ENCODE measurements around the gene GFY. TPM values are rescaled to one million over a fixed set of nuclear protein-coding genes. Genes with fewer than 3 reads are reported as not detected.

GFY gene
- total RNA-seq, 4 donors from 2014 or later: not detected

DNA sequence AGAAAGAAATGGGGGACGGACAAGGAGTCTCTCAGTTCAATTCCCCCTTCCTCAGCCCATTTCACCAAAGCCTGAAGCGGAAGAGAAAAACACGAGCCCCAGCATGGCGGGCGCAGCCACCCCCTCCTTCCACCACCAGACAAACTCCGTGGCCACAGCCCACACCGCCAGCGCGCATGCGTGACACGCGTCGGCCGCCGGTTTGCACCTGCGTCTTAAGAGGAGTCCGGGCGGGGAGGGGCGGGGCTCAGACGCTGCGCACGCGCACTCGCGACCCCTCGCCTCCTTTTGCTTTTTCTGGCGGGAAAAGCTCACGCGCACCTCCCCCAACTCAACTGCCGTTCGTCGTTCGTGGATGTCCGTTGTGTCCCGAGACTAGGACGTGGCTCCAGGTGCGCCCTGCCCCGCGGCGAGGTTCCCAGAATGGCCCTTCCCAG, 37.2 kb upstream of the GFY start, which contains the start of gene KASH5:
Gene KASH5 (plus strand): TSS at position 314 of the 437 bp plus-strand sequence. CDS start 2,635 bp downstream, outside the sequence.
- Histone ChIP-seq H3K36me3 (no peaks in the 10 kb centered on the region), H3K27me3 (no peaks in the 10 kb centered on the region), H3K4me3 (replicated peaks in 1 of 3) (no peak within 1 kb of the TSS), H3K9me3 (no peaks in the 10 kb centered on the region), H3K4me1 (no peaks in the 10 kb centered on the region), H3K27ac (no peak within 1 kb of the TSS)
- TF ChIP-seq, protein P1, sequence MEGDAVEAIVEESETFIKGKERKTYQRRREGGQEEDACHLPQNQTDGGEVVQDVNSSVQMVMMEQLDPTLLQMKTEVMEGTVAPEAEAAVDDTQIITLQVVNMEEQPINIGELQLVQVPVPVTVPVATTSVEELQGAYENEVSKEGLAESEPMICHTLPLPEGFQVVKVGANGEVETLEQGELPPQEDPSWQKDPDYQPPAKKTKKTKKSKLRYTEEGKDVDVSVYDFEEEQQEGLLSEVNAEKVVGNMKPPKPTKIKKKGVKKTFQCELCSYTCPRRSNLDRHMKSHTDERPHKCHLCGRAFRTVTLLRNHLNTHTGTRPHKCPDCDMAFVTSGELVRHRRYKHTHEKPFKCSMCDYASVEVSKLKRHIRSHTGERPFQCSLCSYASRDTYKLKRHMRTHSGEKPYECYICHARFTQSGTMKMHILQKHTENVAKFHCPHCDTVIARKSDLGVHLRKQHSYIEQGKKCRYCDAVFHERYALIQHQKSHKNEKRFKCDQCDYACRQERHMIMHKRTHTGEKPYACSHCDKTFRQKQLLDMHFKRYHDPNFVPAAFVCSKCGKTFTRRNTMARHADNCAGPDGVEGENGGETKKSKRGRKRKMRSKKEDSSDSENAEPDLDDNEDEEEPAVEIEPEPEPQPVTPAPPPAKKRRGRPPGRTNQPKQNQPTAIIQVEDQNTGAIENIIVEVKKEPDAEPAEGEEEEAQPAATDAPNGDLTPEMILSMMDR (IDR thresholded peaks at IDR 0.05): no peak
- TF ChIP-seq POLR2A (IDR thresholded peaks at IDR 0.05): no peak
- intact Hi-C loops (cut with DNase I): no loop called here
- 44 to 55% methylated on average over 34 to 37 of the region's 40 CpGs for WGBS, 2 donors
- peak; percentile 68 to 83 for DNase-seq

DNA sequence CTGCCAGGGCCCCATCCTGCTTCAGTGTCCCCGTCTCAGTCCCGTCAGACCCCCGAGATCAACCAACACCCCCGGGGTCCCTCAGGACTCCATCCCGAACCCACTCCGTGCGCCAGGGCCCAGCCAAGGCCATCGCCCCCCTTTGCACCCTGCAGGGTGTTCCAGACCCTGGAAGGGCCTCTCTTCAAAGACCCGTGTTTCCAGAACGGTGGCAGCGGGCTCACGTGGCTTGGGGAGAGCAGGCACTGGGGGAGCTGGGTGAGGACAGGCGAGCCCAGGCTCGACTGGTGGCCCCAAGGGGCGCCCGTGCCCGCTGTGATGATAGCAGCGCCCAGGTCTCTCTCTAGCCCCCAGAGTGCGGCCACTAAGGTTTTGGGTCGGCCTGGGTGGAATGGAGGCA, 35.8 kb upstream of the GFY start:
- Histone ChIP-seq H3K9me3 (no peaks in the 10 kb centered on the region), H3K27ac (no peak overlapping the region), H3K36me3 (no peaks in the 10 kb centered on the region), H3K4me3 (replicated peaks in 1 of 3) (no peak overlapping the region), H3K4me1 (no peaks in the 10 kb centered on the region), H3K27me3 (no peaks in the 10 kb centered on the region)
- intact Hi-C loops (cut with DNase I): no loop called here
- no peak for DNase-seq
- WGBS, 2 donors: 95 to 97% methylated on average over 18 to 20 of the region's 20 CpGs
- TF ChIP-seq, protein P1 (IDR thresholded peaks at IDR 0.05): no peak

DNA sequence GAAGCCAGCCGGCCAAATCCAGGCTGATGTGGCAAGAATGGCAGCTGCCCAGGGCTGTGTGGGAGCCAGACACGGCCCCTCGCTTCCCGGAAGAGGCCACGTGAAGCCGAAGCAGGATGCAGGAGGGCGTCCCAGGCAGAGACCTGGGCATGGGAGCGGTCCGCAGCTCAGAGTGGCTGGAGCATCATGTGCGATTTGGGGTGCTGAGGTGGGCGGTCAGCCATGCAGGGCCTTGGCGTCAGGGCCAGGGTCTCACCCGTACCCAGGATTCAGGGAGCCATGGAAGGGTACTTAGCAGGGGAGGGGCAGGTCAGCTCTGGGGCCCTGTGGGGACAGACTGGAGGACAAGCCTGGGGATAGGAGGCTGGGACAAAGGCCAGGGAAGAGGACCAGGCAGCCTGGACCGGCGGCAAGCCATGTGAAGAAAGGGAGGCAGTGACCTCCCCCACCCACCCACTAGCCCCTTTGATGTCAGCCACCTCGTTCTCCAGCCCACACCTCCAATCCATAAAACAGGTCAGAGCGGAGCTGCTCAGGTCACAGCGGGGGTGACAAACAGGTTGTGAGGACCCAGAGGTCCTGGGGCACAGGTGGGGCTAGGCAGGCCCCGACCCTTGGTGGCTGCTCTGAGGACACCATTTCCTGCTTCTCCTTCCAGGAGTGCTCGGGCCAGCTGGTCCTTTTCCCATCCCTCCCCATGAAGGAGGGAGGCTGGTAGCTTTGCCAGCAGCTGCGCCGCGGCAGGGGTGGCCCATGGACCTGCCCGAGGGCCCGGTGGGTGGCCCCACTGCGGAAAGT, 34.9 kb upstream of the GFY start:
- Histone ChIP-seq H3K4me1 (no peaks in the 10 kb centered on the region), H3K36me3 (no peaks in the 10 kb centered on the region), H3K4me3 (replicated peaks in 1 of 3) (no peak overlapping the region), H3K27me3 (no peaks in the 10 kb centered on the region), H3K27ac (no peak overlapping the region), H3K9me3 (no peaks in the 10 kb centered on the region)
- TF ChIP-seq, protein P1 (IDR thresholded peaks at IDR 0.05): no peak
- WGBS, 2 donors: 69 to 77% methylated on average over 15 to 26 of the region's 26 CpGs
- intact Hi-C loops (cut with DNase I): loop anchor here (5.0 kb wide), 1 partner anchor 157 kb away; no protein-coding TSS in a partner anchor
- no peak for DNase-seq

DNA sequence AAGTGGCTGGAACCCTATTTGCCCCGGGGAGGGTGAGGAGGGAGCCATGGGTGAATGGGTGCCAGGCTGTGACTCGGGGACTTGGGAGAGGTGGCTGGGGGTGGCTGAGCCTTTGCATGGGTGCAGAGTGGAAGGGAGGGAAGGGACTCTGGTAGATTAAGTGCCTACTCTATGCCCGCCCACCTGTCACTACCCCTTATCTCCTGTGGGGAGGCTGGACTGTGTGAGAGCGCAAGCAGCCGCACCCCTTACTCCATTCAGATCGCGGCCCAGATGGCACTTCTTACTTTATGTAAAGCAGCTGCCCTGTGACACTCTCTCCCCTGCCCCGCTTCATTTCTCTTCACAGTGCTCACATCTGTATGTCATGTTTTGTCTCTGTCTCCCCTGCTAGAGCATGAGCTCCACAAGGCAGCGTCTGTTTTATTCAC, 34.2 kb upstream of the GFY start:
- Histone ChIP-seq H3K27me3 (no peaks in the 10 kb centered on the region), H3K9me3 (no peaks in the 10 kb centered on the region), H3K27ac (no peak overlapping the region), H3K4me1 (no peaks in the 10 kb centered on the region), H3K36me3 (no peaks in the 10 kb centered on the region), H3K4me3 (replicated peaks in 1 of 3) (no peak overlapping the region)
- WGBS, 2 donors: 70 to 71% methylated on average over 9 of the region's 9 CpGs
- intact Hi-C loops (cut with DNase I): loop anchor here (5.0 kb wide), 1 partner anchor 156 kb away; no protein-coding TSS in a partner anchor
- no peak for DNase-seq
- TF ChIP-seq, protein P1 (IDR thresholded peaks at IDR 0.05): no peak
- TF ChIP-seq POLR2A (IDR thresholded peaks at IDR 0.05): no peak
